OCI-LY7 (cell line): ENCODE measurements around the gene ZDBF2. TPM values are rescaled to one million over a fixed set of nuclear protein-coding genes. Genes with fewer than 3 reads are reported as not detected.

ENCODE experiments used
- BruUV-seq: library from RNA; stranded (reverse); fragments of 400-500 nt; replicated peaks from 2 replicates; lab custom pipeline; 2021; lab: Mats Ljungman, UMichigan
- CTCF ChIA-PET: fragments of 300-600 bp; sonication (Branson Sonifier 250); formaldehyde crosslinking; loops from one replicate; lab custom pipeline; 2022; ENCODE audit warnings: antibody characterized with exemption; ENCODE audit not compliant: unreplicated experiment; lab: Charles Lee
- POLR2A ChIA-PET: fragments of 300-600 bp; sonication (Branson Sonifier 250); formaldehyde crosslinking; loops from one replicate; lab custom pipeline; 2022; ENCODE audit warnings: antibody characterized with exemption; lab: Charles Lee
- DNase-seq: peaks from one replicate; pipeline ENCODE4 v3.0.0-alpha.2; 2015; ENCODE audit warnings: low spot score
- H2AFZ ChIP-seq: fragments of 200-600 bp; sonication (generic), shearing (Covaris generic); 2 replicates; pipeline ENCODE4 v1.6.1; 2014; ENCODE audit warnings: mild to moderate bottlenecking, antibody characterized with exemption, low read length, moderate library complexity
- H3K27ac ChIP-seq: fragments of 200-600 bp; sonication (generic); 2 replicates; pipeline ENCODE4 v1.5.1; 2014; ENCODE audit warnings: mixed run types, low read depth, mild to moderate bottlenecking, moderate library complexity, low read length, inconsistent platforms; ENCODE audit not compliant: poor library complexity, severe bottlenecking
- H3K36me3 ChIP-seq: fragments of 200-600 bp; sonication (generic); 2 replicates; pipeline ENCODE4 v1.6.1; 2014; ENCODE audit warnings: mild to moderate bottlenecking, antibody characterized with exemption, low read length, moderate library complexity, mixed read lengths; ENCODE audit not compliant: insufficient read depth
- H3K4me1 ChIP-seq: fragments of 200-600 bp; sonication (generic); 2 replicates; pipeline ENCODE4 v1.5.1; 2014; ENCODE audit warnings: mild to moderate bottlenecking, low read length; ENCODE audit not compliant: insufficient read depth, poor library complexity, severe bottlenecking
- H3K4me2 ChIP-seq: fragments of 200-600 bp; sonication (generic); 2 replicates; pipeline ENCODE4 v1.6.1; 2014; ENCODE audit warnings: mild to moderate bottlenecking, low read length
- H3K4me3 ChIP-seq: fragments of 200-600 bp; sonication (generic); 2 replicates; pipeline ENCODE4 v1.5.1; 2014; ENCODE audit warnings: mild to moderate bottlenecking, low read depth, low read length; ENCODE audit not compliant: poor library complexity, severe bottlenecking
- H3K79me2 ChIP-seq: fragments of 200-600 bp; sonication (generic); 2 replicates; pipeline ENCODE4 v1.6.1; 2016; ENCODE audit warnings: low read depth, mild to moderate bottlenecking, low read length, moderate library complexity, mixed read lengths; ENCODE audit not compliant: insufficient read depth
- H3K9me2 ChIP-seq: fragments of 200-600 bp; sonication (generic); 2 replicates; pipeline ENCODE4 v1.6.1; 2016; ENCODE audit warnings: mild to moderate bottlenecking, low read length, mixed read lengths; ENCODE audit not compliant: insufficient read depth
- H3K9me3 ChIP-seq: fragments of 200-600 bp; sonication (generic); 2 replicates; pipeline ENCODE4 v1.6.1; 2014; ENCODE audit warnings: mild to moderate bottlenecking, mixed run types, low read length, mixed read lengths
- H4K20me1 ChIP-seq: fragments of 200-600 bp; sonication (generic); 2 replicates; pipeline ENCODE4 v1.6.1; 2014; ENCODE audit warnings: mild to moderate bottlenecking, antibody characterized with exemption, low read length, moderate library complexity, mixed read lengths; ENCODE audit not compliant: insufficient read depth
- CTCF ChIP-seq: fragments of 200-600 bp; sonication (generic); conservative IDR thresholded peaks from 2 replicates; pipeline ENCODE4 v1.5.1; 2014; ENCODE audit warnings: mild to moderate bottlenecking, antibody characterized with exemption, low read length, moderate library complexity, mixed read lengths
- EZH2phosphoT487 ChIP-seq: fragments of 200-600 bp; sonication (generic); IDR thresholded peaks from 2 replicates; pipeline ENCODE4 v1.6.1; 2018; ENCODE audit warnings: low read depth, borderline replicate concordance, mild to moderate bottlenecking, mixed run types, antibody characterized with exemption, low read length, moderate library complexity, mixed read lengths
- intact Hi-C: fragments of 100-400 bp; cut with micrococcal nuclease; formaldehyde crosslinking; loops from one replicate; pipeline ENCODE4 v1.10.0; 2022; ENCODE audit not compliant: unreplicated experiment
- total RNA-seq, 2 experiments: library from RNA; depleted of rRNA in 1 of 2; stranded (reverse); fragments of >200 nt in 1 of 2; shearing (Covaris generic) in 1 of 2; gene quantifications; 2 replicates each; pipeline ENCODE4 v1.2.3, GENCODE V29; 2014 to 2022

Gene ZDBF2
- total RNA-seq, 2 experiments from 2014 or later, result 13.9 to 44.3 TPM

GRCh38 chr2:206341396-206341795, 66.9 kb downstream of the ZDBF2 start:
- no peak overlapping the region for H3K27ac ChIP-seq
- BruUV-seq, result no TSS peak
- H3K4me1 ChIP-seq, result no peaks in the 10 kb centered on the region
- no peaks in the 10 kb centered on the region for H3K9me2 ChIP-seq
- ChIA-PET POLR2A (no interaction called here), CTCF (no interaction called here)
- H3K4me3 ChIP-seq, result no peak overlapping the region
- no peak for DNase-seq
- H3K79me2 ChIP-seq, result no peaks in the 10 kb centered on the region
- no peaks in the 10 kb centered on the region for H3K9me3 ChIP-seq
- TF ChIP-seq EZH2phosphoT487, result no peak
- TF ChIP-seq CTCF, result no peak
- H2AFZ ChIP-seq, result no peak overlapping the region
- intact Hi-C loops, result no loop called here
- no peaks in the 10 kb centered on the region for H4K20me1 ChIP-seq
- H3K4me2 ChIP-seq, result no peak overlapping the region
- no peaks in the 10 kb centered on the region for H3K36me3 ChIP-seq

- H2AFZ ChIP-seq, result no peak overlapping the region
- ChIA-PET CTCF (no interaction called here), POLR2A (interaction anchor here (1.0 kb wide), 1 partner anchor 19 kb away, joined by 3 read pairs; no protein-coding TSS in a partner anchor)
- DNase-seq, result no peak
- H3K9me2 ChIP-seq, result no peaks in the 10 kb centered on the region
- H3K36me3 ChIP-seq, result no peaks in the 10 kb centered on the region
- no peaks in the 10 kb centered on the region for H4K20me1 ChIP-seq
- intact Hi-C loops, result no loop called here
- H3K27ac ChIP-seq, result no peak overlapping the region
- H3K4me1 ChIP-seq, result no peaks in the 10 kb centered on the region
- no peak overlapping the region for H3K4me3 ChIP-seq
- no peaks in the 10 kb centered on the region for H3K79me2 ChIP-seq
- no peak overlapping the region for H3K4me2 ChIP-seq
- H3K9me3 ChIP-seq, result no peaks in the 10 kb centered on the region
- no peak for TF ChIP-seq EZH2phosphoT487
- TF ChIP-seq CTCF, result no peak
- no TSS peak for BruUV-seq
These were observed 68.7 kb downstream of the ZDBF2 start for GRCh38 chr2:206343144-206343543.

- no peak overlapping the region for H3K4me3 ChIP-seq
- DNase-seq, result no peak
- no peaks in the 10 kb centered on the region for H3K79me2 ChIP-seq
- no TSS peak for BruUV-seq
- intact Hi-C loops, result no loop called here
- H3K27ac ChIP-seq, result no peak overlapping the region
- H3K4me2 ChIP-seq, result no peak overlapping the region
- POLR2A ChIA-PET, result no interaction called here
- H3K36me3 ChIP-seq, result no peaks in the 10 kb centered on the region
- H3K9me3 ChIP-seq, result no peaks in the 10 kb centered on the region
- no peaks in the 10 kb centered on the region for H3K9me2 ChIP-seq
- H4K20me1 ChIP-seq, result no peaks in the 10 kb centered on the region
- CTCF ChIA-PET, result no interaction called here
- H3K4me1 ChIP-seq, result no peaks in the 10 kb centered on the region
- TF ChIP-seq EZH2phosphoT487, result no peak
- no peak for TF ChIP-seq CTCF
- no peak overlapping the region for H2AFZ ChIP-seq
These were observed 69.4 kb downstream of the ZDBF2 start for GRCh38 chr2:206343816-206344215.
